Upper lobe of left lung (tissue), 4 donors: ENCODE results near the gene LBP.

ENCODE experiments used
- CTCF ChIP-seq, 6 experiments: fragments of 450-650 bp in 4 of 6; fragments of 200-600 bp in 2 of 6; sonication (generic) in 2 of 6; IDR thresholded peaks; one replicate each; pipeline ENCODE4 v1.5.1; 2016 to 2019; ENCODE audit warnings: antibody characterized with exemption in 6 of 6
- EP300 ChIP-seq, 4 donors: sonication (generic); formaldehyde crosslinking; IDR thresholded peaks; one replicate each; pipeline ENCODE4 v1.5.1; 2017; ENCODE audit warnings: antibody characterized with exemption in 4 of 4, control low read depth in 2 of 4
- POLR2A ChIP-seq, 4 donors: fragments of 450-650 bp; IDR thresholded peaks; one replicate each; pipeline ENCODE4 v1.5.1; 2016 to 2017; ENCODE audit warnings: antibody characterized with exemption in 4 of 4, mild to moderate bottlenecking in 2 of 4
- POLR2AphosphoS5 ChIP-seq, 2 donors: sonication (generic); formaldehyde crosslinking; IDR thresholded peaks; one replicate each; pipeline ENCODE4 v1.5.1; 2017; ENCODE audit warnings: antibody characterized with exemption in 2 of 2

GRCh38 chr20:38299963-38300362 is 46.3 kb upstream of the LBP start:
- no peak for TF ChIP-seq CTCF (IDR thresholded peaks at IDR 0.05)
- no peak for TF ChIP-seq EP300 (IDR thresholded peaks at IDR 0.05)
- no peak for TF ChIP-seq POLR2A (IDR thresholded peaks at IDR 0.05)
- no peak for TF ChIP-seq POLR2AphosphoS5 (IDR thresholded peaks at IDR 0.05)
